Transverse colon (tissue), 4 donors: Measurements from ENCODE around the gene NCMAP. TPM values are rescaled to one million over a fixed set of nuclear protein-coding genes. Genes with fewer than 3 reads are reported as not detected.

ENCODE experiments used
- DNase-seq: peaks from one replicate; pipeline ENCODE4 v3.0.0-alpha.2; 2019
- H3K27ac ChIP-seq, 4 donors: fragments of 200-600 bp; sonication (generic); 2 replicates each; pipeline ENCODE4 v1.5.1; 2016 to 2018; ENCODE audit warnings: inconsistent platforms in 4 of 4
- H3K27me3 ChIP-seq: fragments of 200-600 bp; sonication (generic); 2 replicates; pipeline ENCODE4 v1.5.1; 2017; ENCODE audit warnings: inconsistent platforms
- H3K36me3 ChIP-seq, 4 donors: fragments of 200-600 bp; sonication (generic); 2 replicates each; pipeline ENCODE4 v1.5.1; 2017 to 2019; ENCODE audit warnings: inconsistent platforms in 4 of 4
- H3K4me1 ChIP-seq, 4 donors: fragments of 200-600 bp; sonication (generic); 2 replicates each; pipeline ENCODE4 v1.5.1; 2017 to 2020; ENCODE audit warnings: inconsistent platforms in 4 of 4
- H3K4me3 ChIP-seq, 4 donors: fragments of 200-600 bp; sonication (generic); 1 replicate in 1 of 4; 2 replicates in 3 of 4; pipeline versions ENCODE4 v1.5.1 to v1.6.1; 2017 to 2019; ENCODE audit warnings: inconsistent platforms in 4 of 4
- H3K9me3 ChIP-seq, 2 donors: fragments of 200-600 bp; sonication (generic); 2 replicates each; pipeline ENCODE4 v1.5.1; 2017 to 2019; ENCODE audit warnings: inconsistent platforms in 2 of 2
- CTCF ChIP-seq, 5 experiments: fragments of 200-600 bp in 3 of 5; fragments of 450-650 bp in 2 of 5; sonication (generic) in 3 of 5; IDR thresholded peaks; 1 replicate in 2 of 5; 2 replicates in 3 of 5; pipeline ENCODE4 v1.5.1; 2016 to 2017; ENCODE audit warnings: antibody characterized with exemption in 5 of 5, inconsistent platforms in 3 of 5, mild to moderate bottlenecking in 2 of 5, moderate library complexity in 1 of 5
- EP300 ChIP-seq: sonication (generic); formaldehyde crosslinking; IDR thresholded peaks from one replicate; pipeline ENCODE4 v1.6.1; 2017; ENCODE audit warnings: antibody characterized with exemption, low read depth
- POLR2A ChIP-seq: fragments of 450-650 bp; IDR thresholded peaks from one replicate; pipeline ENCODE4 v1.6.1; 2016; ENCODE audit warnings: antibody characterized with exemption, mild to moderate bottlenecking, moderate library complexity
- POLR2AphosphoS5 ChIP-seq, 3 donors: sonication (generic); formaldehyde crosslinking; IDR thresholded peaks; one replicate each; pipeline ENCODE4 v1.6.1; 2016; ENCODE audit warnings: antibody characterized with exemption in 3 of 3
- WGBS, 2 donors: methylation state at CpG; one replicate each; pipeline ENCODE4 v1.1.5; 2018; ENCODE audit warnings: low coverage in 1 of 2; 5-methylcytosine and 5-hydroxymethylcytosine counted together
- in situ Hi-C, 4 donors: fragments of 200-750 bp; cut with MboI; loops; one replicate each; pipeline versions ENCODE4 v1.15.0 to v1.15.1; 2017; ENCODE audit warnings: low sequenced_read_pairs in 3 of 4, low pct_ligation_motif_present in 1 of 4, low pct_unique_long_range_greater_than_20kb in 1 of 4
- intact Hi-C: fragments of 100-400 bp; cut with DNase I; formaldehyde crosslinking; loops from one replicate; pipeline ENCODE4 v1.15.1; 2023; ENCODE audit warnings: low total_unique reads
- total RNA-seq, 4 donors: library from RNA; depleted of rRNA; stranded (reverse); fragments of >200 nt; gene quantifications; one replicate each; pipeline ENCODE4 v1.1.0, GENCODE V29; 2016

NCMAP gene
- total RNA-seq, 4 donors from 2014 or later, result 0.37 to 2.2 (median 1.4) TPM; not detected in 1

GRCh38 chr1:24567792-24568388, 12.0 kb downstream of the NCMAP start:
- TF ChIP-seq POLR2AphosphoS5 (IDR thresholded peaks at IDR 0.05) (peak in 1 of 3 donors; percentile 18), POLR2A (no peak), EP300 (no peak), CTCF (IDR thresholded peaks at IDR 0.05) (peak in 3 of 5 experiments; percentile 8 to 42 (median 8))
- DNase-seq, result peak; percentile 76
- no peaks in the 10 kb centered on the region for H3K36me3 ChIP-seq

GRCh38 chr1:24568475-24568874, 12.6 kb downstream of the NCMAP start:
- Histone ChIP-seq H3K9me3 (no peaks in the 10 kb centered on the region), H3K36me3 (no peaks in the 10 kb centered on the region), H3K4me3 (no peak overlapping the region), H3K27ac (peak overlapping the region in 3 of 4 donors; percentile 17 to 46 (median 27)), H3K27me3 (no peaks in the 10 kb centered on the region), H3K4me1 (peaks cover 0 to 4% (median 0%) of the 10 kb centered on the region in 4 donors)
- no peak for TF ChIP-seq POLR2AphosphoS5 (IDR thresholded peaks at IDR 0.05)
- TF ChIP-seq EP300, result no peak
- no peak for TF ChIP-seq POLR2A
- in situ Hi-C loops, result no loop called here
- DNase-seq, result no peak
- intact Hi-C loops, result no loop called here
- 83 to 87% methylated on average over 2 of the region's 2 CpGs for WGBS, 2 donors

More at GRCh38 chr1:24567792-24568388, 12.0 kb downstream of the NCMAP start:
- Histone ChIP-seq H3K4me3 (no peak overlapping the region), H3K27ac (peak overlapping the region in 3 of 4 donors; percentile 23 to 46 (median 27)), H3K9me3 (no peaks in the 10 kb centered on the region), H3K4me1 (peaks cover 0 to 4% (median 0%) of the 10 kb centered on the region in 4 donors), H3K27me3 (no peaks in the 10 kb centered on the region)
- 34 to 100% methylated on average over 1 to 15 of the region's 17 CpGs for WGBS, 2 donors
- in situ Hi-C loops (no loop called here), intact Hi-C loops (no loop called here)

- Histone ChIP-seq H3K4me3 (no peak overlapping the region), H3K9me3 (no peaks in the 10 kb centered on the region), H3K27me3 (no peaks in the 10 kb centered on the region), H3K27ac (no peak overlapping the region), H3K36me3 (no peaks in the 10 kb centered on the region), H3K4me1 (peaks cover 0 to 4% (median 0%) of the 10 kb centered on the region in 4 donors)
- DNase-seq, result no peak
- no peak for TF ChIP-seq POLR2A
- TF ChIP-seq CTCF (IDR thresholded peaks at IDR 0.05), result no peak
- no peak for TF ChIP-seq EP300
- TF ChIP-seq POLR2AphosphoS5 (IDR thresholded peaks at IDR 0.05), result no peak
- intact Hi-C loops, result no loop called here
- in situ Hi-C loops, result no loop called here
- WGBS, 2 donors, result 73 to 76% methylated on average over 4 to 10 of the region's 10 CpGs
Observed at GRCh38 chr1:24570265-24571125, 14.6 kb downstream of the NCMAP start.

- 69% methylated on average over 8 of the region's 9 CpGs; no CpG with 5 or more reads in 1 of the 2 donors for WGBS, 2 donors
- in situ Hi-C loops, result no loop called here
- Histone ChIP-seq H3K9me3 (no peaks in the 10 kb centered on the region), H3K27ac (no peak overlapping the region), H3K4me3 (no peak overlapping the region), H3K36me3 (no peaks in the 10 kb centered on the region), H3K4me1 (peaks cover 0 to 4% (median 0%) of the 10 kb centered on the region in 4 donors), H3K27me3 (no peaks in the 10 kb centered on the region)
- DNase-seq, result peak; percentile 32
- TF ChIP-seq POLR2A (no peak), EP300 (no peak), POLR2AphosphoS5 (IDR thresholded peaks at IDR 0.05) (no peak), CTCF (IDR thresholded peaks at IDR 0.05) (no peak)
- intact Hi-C loops, result no loop called here
Observed at GRCh38 chr1:24572301-24572700, 16.4 kb downstream of the NCMAP start.
